ENCODE measurements around the gene STEAP2. TPM values are rescaled to one million over a fixed set of nuclear protein-coding genes. Genes with fewer than 3 reads are reported as not detected.

Gene STEAP2
- total RNA-seq, 2 experiments from 2014 or later, result not detected

DNA sequence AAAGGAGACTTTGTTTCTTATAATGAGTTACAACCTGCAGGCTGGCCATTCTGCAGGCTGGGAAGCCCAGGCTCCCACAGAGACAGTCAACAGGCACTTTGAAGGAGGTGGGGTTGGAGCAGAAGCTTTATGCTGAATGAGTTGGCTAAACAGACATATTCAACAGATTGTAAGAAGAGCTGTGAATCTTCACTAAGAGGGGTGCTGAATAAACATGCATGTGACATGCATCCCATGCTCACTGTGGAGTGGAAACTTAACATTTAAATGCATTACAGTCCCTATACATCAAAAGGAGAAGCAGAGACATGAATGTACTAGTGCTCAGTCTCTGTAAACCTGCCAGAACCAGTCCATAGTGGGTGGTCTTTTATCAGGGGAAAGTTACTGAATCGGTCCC lies 32.0 kb downstream of the STEAP2 start:
- no peaks in the 10 kb centered on the region for H3K36me3 ChIP-seq (ENCODE audit: insufficient read depth, low read length)
- intact Hi-C loops (cut with micrococcal nuclease; ENCODE audit: unreplicated experiment), result loop anchor here (10.0 kb wide), 1 partner anchor 171 kb away; no protein-coding TSS in a partner anchor
- no peak overlapping the region for H3K27ac ChIP-seq (ENCODE audit: low read depth, low read length, poor library complexity, severe bottlenecking)
- ChIA-PET CTCF (ENCODE audit: unreplicated experiment) (no interaction called here), POLR2A (interaction anchor here (0.9 to 1.3 kb wide), 2 partner anchors 16 to 165 kb away, joined by 3 to 4 read pairs; no protein-coding TSS in a partner anchor)
- DNase-seq (ENCODE audit: low spot score), result no peak
- no peaks in the 10 kb centered on the region for H3K9me3 ChIP-seq (ENCODE audit: low read length)
- no peak overlapping the region for H3K4me2 ChIP-seq (ENCODE audit: low read length)
- no peak for TF ChIP-seq EZH2phosphoT487 (IDR thresholded peaks at IDR 0.05; ENCODE audit: borderline replicate concordance, low read depth, low read length)
- TF ChIP-seq, protein P1, sequence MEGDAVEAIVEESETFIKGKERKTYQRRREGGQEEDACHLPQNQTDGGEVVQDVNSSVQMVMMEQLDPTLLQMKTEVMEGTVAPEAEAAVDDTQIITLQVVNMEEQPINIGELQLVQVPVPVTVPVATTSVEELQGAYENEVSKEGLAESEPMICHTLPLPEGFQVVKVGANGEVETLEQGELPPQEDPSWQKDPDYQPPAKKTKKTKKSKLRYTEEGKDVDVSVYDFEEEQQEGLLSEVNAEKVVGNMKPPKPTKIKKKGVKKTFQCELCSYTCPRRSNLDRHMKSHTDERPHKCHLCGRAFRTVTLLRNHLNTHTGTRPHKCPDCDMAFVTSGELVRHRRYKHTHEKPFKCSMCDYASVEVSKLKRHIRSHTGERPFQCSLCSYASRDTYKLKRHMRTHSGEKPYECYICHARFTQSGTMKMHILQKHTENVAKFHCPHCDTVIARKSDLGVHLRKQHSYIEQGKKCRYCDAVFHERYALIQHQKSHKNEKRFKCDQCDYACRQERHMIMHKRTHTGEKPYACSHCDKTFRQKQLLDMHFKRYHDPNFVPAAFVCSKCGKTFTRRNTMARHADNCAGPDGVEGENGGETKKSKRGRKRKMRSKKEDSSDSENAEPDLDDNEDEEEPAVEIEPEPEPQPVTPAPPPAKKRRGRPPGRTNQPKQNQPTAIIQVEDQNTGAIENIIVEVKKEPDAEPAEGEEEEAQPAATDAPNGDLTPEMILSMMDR (conservative IDR thresholded peaks at IDR 0.05; ENCODE audit: low read length), result no peak
- H3K4me1 ChIP-seq (ENCODE audit: insufficient read depth, low read length, poor library complexity, severe bottlenecking), result no peaks in the 10 kb centered on the region
- no peaks in the 10 kb centered on the region for H4K20me1 ChIP-seq (ENCODE audit: insufficient read depth, low read length)
- no peaks in the 10 kb centered on the region for H3K9me2 ChIP-seq (ENCODE audit: insufficient read depth, low read length)
- BruUV-seq (replicated peaks), result no TSS peak
- H3K4me3 ChIP-seq (ENCODE audit: low read depth, low read length, poor library complexity, severe bottlenecking), result no peak overlapping the region
- no peaks in the 10 kb centered on the region for H3K79me2 ChIP-seq (ENCODE audit: insufficient read depth, low read depth, low read length)
- H2AFZ ChIP-seq (ENCODE audit: low read length), result no peak overlapping the region

DNA sequence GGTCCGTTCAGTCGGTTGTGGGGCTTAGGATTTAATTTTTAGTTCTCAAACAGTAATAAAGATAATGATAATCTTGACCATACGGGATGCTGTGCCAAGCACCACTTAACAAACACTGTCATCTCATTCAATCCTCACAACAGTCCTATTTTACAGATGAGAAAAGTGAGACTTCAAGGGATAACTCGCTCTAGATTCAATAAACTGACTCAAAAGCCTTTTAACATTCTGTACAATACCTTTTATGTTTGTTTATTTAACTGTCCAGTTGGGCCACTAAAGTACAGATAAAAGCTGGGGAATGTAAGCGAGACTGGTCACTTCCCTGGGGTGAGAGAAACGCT lies 33.0 kb downstream of the STEAP2 start:
- POLR2A ChIA-PET, result no interaction called here
- BruUV-seq (replicated peaks), result no TSS peak
- no peaks in the 10 kb centered on the region for H3K79me2 ChIP-seq (ENCODE audit: insufficient read depth, low read depth, low read length)
- H3K4me2 ChIP-seq (ENCODE audit: low read length), result peak overlapping the region; percentile 50; the same call in 1 of the 2 replicates
- H3K4me1 ChIP-seq (ENCODE audit: insufficient read depth, low read length, poor library complexity, severe bottlenecking), result no peaks in the 10 kb centered on the region
- no peaks in the 10 kb centered on the region for H4K20me1 ChIP-seq (ENCODE audit: insufficient read depth, low read length)
- no peaks in the 10 kb centered on the region for H3K9me3 ChIP-seq (ENCODE audit: low read length)
- no peaks in the 10 kb centered on the region for H3K9me2 ChIP-seq (ENCODE audit: insufficient read depth, low read length)
- no peak overlapping the region for H2AFZ ChIP-seq (ENCODE audit: low read length)
- TF ChIP-seq EZH2phosphoT487 (IDR thresholded peaks at IDR 0.05; ENCODE audit: borderline replicate concordance, low read depth, low read length), result no peak
- TF ChIP-seq, protein P1 (conservative IDR thresholded peaks at IDR 0.05; ENCODE audit: low read length), result no peak
- H3K27ac ChIP-seq (ENCODE audit: low read depth, low read length, poor library complexity, severe bottlenecking), result no peak overlapping the region
- no peak overlapping the region for H3K4me3 ChIP-seq (ENCODE audit: low read depth, low read length, poor library complexity, severe bottlenecking)
- CTCF ChIA-PET (ENCODE audit: unreplicated experiment), result no interaction called here
- no peaks in the 10 kb centered on the region for H3K36me3 ChIP-seq (ENCODE audit: insufficient read depth, low read length)
- intact Hi-C loops (cut with micrococcal nuclease; ENCODE audit: unreplicated experiment), result loop anchor here (10.0 kb wide), 1 partner anchor 170 kb away; no protein-coding TSS in a partner anchor
- DNase-seq (ENCODE audit: low spot score), result no peak

DNA sequence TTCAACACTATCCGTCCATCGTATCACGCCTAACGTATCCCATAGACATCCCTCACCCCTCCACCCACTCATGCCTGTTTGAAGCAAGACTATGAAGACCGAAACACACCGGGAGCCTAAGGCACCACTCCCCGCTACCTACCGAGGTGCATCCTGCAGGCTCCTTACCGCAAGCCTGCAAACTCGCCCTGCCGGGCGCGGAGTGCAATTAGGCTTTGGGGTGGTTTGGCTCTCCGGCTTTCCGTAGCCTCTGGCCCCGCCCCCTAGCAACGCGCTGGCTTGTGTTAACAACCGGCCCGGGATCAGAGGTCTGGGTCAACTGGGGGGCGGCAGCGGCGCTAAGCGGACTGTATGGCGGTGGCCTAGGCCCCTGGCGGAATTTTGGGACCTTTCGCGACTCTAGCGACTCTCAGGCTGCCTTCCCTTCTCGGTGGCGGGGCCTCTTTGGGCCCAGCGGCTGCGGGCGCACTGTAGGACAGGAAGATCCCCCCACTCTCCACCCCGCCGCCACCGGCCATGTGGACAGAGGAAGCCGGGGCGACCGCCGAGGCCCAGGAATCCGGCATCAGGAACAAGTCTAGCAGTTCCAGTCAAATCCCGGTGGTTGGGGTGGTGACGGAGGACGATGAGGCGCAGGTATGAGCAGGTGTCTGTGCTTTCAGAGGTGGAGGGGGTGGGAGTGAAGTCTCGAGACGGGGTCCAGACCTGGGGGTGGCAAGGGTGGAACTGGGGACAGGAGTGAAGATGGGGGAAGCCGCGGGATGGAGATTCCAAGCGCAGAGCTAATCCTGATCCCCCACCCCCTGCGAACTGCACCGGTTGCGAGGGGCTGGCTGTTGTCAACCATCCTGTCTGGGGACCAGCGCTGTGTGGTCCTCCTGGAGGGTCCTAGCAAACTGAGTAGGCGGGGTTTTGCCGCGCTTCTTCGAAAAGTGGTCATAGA lies 33.6 kb downstream of the STEAP2 start, which contains the start of gene CFAP69:
Gene CFAP69, plus strand, starts transcription at position 266 of the 943 bp plus-strand sequence. Its CDS starts 251 bp downstream, at position 517.
- no peak within 1 kb of the TSS for H3K4me3 ChIP-seq (ENCODE audit: low read depth, low read length, poor library complexity, severe bottlenecking)
- intact Hi-C loops (cut with micrococcal nuclease; ENCODE audit: unreplicated experiment), result loop anchor here (10.0 kb wide), 1 partner anchor 170 kb away; no protein-coding TSS in a partner anchor
- CTCF ChIA-PET (ENCODE audit: unreplicated experiment), result no interaction called here
- no peaks in the 10 kb centered on the region for H4K20me1 ChIP-seq (ENCODE audit: insufficient read depth, low read length)
- no peak within 1 kb of the TSS for H3K27ac ChIP-seq (ENCODE audit: low read depth, low read length, poor library complexity, severe bottlenecking)
- TF ChIP-seq, protein P1 (conservative IDR thresholded peaks at IDR 0.05; ENCODE audit: low read length), result no peak
- TF ChIP-seq EZH2phosphoT487 (IDR thresholded peaks at IDR 0.05; ENCODE audit: borderline replicate concordance, low read depth, low read length), result no peak
- H3K9me2 ChIP-seq (ENCODE audit: insufficient read depth, low read length), result no peaks in the 10 kb centered on the region
- no peaks in the 10 kb centered on the region for H3K36me3 ChIP-seq (ENCODE audit: insufficient read depth, low read length)
- peak within 1 kb of the TSS; percentile 50; the same call in 1 of the 2 replicates for H3K4me2 ChIP-seq (ENCODE audit: low read length)
- no peaks in the 10 kb centered on the region for H3K9me3 ChIP-seq (ENCODE audit: low read length)
- POLR2A ChIA-PET, result interaction anchor here (0.6 kb wide), 1 partner anchor 1290 kb away, joined by 3 read pairs; no protein-coding TSS in a partner anchor
- BruUV-seq (replicated peaks), result no TSS peak
- no peaks in the 10 kb centered on the region for H3K79me2 ChIP-seq (ENCODE audit: insufficient read depth, low read depth, low read length)
- no peaks in the 10 kb centered on the region for H3K4me1 ChIP-seq (ENCODE audit: insufficient read depth, low read length, poor library complexity, severe bottlenecking)
- H2AFZ ChIP-seq (ENCODE audit: low read length), result no peak within 1 kb of the TSS
- DNase-seq (ENCODE audit: low spot score), result no peak
